Activated effector memory CD4-positive, alpha-beta T cell treated with anti-CD3 and anti-CD28 coated beads, Interleukin-2, amount 50 U/mL, for 16 hours (primary cell): ENCODE results near the gene MS4A6A.
"Not testable (repeated sequence)": the region's sequence is repeated elsewhere in the genome, so short reads cannot be mapped to it uniquely, and the experiment has no call there.

ENCODE experiments used
- DNase-seq: peaks from one replicate; pipeline ENCODE4 v3.0.0-alpha.2; 2020

The MS4A6A gene, protein sequence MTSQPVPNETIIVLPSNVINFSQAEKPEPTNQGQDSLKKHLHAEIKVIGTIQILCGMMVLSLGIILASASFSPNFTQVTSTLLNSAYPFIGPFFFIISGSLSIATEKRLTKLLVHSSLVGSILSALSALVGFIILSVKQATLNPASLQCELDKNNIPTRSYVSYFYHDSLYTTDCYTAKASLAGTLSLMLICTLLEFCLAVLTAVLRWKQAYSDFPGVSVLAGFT

DNA sequence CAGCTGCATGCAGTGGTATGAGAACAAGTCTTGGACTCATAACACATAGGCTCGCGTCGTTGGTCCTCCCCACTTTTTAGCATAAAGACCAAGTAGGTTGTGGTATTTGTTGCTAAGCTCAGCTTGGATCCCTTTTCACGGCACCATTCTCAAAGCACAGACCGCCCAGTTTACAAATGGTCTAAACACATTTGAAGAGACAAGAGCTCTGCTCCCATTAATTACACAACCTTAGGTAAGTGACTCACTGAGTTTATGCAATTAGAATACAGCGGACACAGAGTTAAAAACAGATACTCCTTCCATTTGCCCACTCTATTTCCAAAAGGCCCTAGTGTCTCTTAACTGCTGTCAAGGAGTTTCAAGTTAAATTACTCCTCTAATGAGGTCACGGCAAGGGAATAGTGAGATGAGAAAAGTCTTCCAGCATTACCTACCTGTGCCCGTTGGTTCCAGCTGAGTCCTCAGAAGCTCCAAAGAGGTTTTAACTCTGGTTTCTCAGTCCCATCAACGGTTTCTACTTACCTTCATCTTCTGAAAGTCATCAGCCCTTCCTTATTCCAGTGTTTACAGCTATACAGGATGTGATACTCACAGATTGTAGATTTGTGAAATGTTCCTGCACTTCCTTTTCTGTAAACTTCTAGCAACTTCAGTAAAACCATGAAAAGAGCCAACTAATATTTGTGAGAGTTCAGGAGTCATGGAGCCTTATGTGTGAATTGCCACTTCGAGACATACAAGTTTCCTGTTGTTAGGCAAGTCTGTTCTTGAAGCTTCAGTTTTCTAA, at the start of gene MS4A6A:
Gene MS4A6A (minus strand): TSS at position 543 of the 790 bp plus-strand sequence. CDS start 1,356 bp downstream, outside the sequence.
- DNase-seq: no peak

DNA sequence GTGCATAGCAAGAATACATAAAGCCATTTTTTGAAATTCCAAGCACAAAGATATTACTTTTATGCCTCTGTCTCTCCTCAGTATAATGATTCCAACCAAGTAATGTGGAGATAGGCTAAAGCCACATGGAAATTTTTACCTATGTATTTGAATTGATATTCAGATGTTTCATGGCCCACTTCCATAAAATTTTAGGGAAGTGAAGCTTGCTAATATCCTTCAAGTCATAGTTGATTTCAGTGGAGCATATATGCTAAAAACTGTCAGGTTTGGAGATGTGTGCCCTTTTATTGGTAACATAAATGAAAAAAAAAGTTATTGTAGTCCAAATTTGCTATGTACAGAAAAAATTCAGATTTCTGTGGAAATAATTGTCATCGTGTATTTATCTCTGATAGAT, 47.8 kb upstream of the MS4A6A start:
- DNase-seq: no peak

DNA sequence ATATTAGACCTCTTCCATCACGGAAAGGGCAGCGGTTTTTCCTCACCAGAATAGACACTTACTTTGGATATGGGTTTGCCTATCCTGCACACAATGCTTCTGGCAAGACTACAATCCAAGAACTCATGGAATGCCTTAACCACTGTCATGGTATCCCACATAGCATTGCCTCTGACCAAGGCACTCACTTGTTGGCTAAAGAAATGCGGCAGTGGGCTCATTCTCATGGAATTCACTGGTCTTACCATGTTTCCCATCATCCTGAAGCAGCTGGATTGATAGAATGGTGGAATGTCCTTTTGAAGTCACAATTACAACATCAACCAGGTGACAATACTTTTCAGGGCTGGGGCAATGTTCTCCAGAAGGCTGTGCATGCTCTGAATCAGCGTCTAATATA, 39.3 kb upstream of the MS4A6A start:
- DNase-seq: no peak

DNA sequence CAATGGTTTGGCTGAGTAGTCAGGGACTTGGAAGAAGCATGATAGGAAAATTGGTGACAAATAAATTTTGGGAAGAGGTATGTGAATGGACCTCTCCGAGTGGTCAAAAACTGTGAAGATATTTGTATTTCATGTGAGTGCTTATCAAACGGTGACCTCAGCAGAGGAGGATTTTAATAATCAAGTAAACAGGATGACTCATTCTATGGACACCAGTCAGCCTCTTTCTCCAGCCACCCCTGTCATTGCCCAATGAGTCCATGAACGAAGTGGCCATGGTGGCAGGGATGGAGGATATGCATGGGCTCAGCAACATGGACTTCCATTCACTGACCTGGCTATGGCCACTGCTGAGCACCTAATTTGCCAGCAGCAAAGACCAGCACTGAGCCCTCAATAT, 38.8 kb upstream of the MS4A6A start:
- no peak for DNase-seq

DNA sequence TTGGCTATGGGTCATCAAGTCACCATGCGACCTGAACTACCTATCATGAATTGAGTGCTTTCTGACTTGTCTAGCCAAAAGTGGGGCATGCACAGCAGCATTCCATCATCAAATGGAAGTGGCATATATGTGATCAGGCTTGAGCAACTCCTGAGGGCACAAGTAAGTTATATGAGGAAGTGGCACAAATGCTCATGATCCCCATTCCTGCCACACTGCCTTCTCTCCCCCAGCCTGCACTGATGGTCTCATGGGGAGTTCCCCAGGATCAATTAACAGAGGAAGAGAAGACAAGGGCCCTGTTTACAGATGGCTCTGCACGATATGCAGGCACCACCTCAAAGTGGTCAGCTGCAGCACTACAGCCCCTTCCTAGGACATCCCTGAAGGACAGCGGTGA, 38.3 kb upstream of the MS4A6A start:
- no peak for DNase-seq

DNA sequence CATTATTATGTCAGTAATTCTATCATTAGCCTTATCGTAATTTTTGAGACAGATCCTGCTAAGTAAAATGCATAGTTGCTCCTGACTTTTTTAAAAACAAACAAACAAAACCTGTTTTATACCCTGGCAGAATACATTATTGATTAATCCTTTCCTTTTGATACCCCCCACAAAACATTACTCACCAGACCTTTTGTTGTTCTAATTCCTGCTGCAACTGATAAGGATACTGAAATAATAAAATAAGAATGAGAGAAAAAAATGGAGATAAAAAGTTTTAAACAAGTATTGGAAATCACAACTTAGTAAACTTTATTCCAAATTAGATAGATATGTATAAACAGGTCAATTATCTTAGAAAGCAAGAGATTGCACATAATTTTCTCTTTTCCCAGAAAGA, 31.5 kb upstream of the MS4A6A start:
- DNase-seq: no peak

DNA sequence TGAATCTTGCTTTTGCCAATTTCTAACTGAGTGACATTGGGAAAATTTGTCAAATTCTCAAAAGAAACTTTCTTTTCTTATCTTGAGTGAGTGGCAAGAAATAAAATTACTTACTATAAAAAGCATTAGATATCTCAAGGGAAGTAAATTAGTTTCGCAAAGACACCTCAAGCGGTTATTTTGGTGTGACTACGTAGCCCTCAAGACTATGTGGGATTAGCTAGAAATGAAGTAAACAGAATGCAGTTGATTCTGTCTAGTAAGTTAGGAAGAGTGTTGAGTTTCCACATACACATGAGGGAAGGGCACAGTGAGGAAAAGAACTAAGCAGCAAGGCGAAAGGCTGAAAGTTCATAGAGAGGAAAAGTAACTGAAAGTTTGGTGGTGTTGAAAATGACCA, 28.3 kb upstream of the MS4A6A start:
- no peak for DNase-seq

DNA sequence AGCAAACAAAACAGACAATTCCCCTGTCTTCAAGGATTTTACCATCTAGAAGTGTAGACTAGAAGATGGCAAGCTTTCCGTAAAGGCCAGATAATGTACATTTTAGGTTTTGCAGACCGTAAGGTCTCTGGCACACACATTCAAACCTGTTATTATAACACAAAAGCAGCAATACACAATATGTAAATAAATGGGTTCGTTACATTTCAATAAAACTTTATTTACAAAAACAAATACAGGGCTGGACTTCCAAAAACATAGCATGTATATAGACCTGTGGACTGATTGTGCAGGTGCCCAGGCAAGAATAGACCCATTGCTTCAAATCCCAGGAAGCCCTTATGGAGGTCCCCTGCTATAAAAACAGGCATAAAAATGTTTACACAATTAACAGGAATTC, 27.1 kb upstream of the MS4A6A start:
- no peak for DNase-seq

DNA sequence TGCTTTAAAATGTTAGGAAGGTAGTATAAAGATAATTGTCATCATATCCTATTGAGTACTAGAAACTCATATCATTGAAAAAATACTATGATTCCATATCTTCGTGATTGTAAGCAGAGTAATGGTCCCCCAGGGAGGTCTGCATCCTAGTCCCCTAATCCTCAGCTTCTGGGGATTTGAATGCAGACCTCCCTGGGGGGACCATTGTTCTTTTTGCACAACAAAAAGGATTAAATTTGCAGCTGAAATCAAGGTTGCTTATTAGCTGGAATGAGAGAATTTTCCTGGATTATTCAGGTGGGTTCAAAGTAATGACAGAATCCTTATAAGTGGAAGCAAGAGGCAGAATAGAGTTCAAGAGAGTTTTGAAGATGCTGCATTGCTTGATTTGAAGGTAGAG, 26.1 kb upstream of the MS4A6A start:
- DNase-seq: no peak

DNA sequence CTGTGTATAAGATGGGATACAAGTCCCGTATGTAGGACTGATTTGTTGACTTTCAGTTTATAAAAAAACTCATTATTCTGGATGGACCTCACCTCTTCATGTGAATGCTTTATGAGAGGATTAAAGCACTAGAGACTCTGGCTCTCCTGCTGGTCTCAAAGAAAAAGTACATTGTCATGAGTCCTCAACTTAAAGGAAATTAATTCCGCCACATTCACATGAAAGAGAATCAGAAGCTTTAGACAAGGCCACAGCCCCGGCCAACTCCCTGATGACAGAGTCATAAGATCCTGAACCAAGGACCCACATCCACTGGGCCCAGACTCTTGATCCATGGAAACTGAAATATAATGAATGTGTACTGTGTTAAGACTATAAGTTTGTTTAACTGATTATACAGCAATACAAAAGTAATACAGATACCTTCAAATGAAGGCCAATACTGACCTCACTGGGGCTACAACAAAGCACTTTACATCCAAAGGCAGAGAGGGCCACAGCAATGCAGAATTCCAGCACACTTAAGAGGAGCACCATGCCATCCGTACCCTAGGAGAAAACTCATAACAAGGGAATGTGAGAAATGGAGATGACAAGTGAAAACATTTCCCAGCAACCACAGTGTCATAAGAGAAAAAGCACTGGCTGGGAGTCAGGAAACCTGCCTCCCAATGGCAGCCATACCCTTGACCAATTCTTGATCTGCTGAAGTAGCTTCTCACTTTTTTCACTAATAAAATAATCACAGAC, 25.4 kb upstream of the MS4A6A start:
- no peak for DNase-seq

DNA sequence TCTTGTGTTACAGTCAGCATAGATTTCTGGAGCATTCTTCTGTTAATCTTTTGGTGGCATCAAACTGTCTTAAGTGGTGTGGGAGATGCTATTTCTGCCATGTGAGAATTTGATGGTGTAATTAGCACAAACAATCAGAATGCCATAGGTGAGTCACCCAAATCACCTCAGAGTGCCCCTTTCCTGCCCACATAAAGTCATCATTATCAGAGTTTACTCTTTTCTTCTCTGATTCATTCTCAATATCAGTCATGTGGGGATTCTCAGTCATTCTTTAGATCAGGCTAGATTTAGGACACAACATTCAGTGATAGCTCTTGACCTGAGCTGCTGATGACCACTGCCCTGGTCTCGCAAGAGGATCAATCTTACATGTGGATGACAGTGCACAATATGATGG, 23.7 kb upstream of the MS4A6A start:
- DNase-seq: no peak

DNA sequence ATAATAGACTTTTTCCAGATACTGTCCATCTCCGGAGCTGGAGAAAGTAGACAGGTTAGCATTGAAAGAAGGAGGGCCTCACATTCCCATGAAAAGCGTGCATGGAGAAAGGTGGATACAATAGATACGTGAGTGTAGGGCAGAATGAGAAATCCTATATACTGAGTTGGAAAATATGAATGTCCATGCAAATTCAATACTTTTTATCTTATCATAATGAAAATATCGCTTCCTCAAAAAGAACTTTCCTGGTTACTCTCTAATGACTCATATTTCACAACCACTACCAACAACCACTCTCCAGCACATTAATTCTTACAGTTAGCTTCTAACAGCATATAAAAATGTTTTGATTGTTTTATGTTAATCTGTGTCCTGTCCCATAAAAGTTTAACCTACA, 22.0 kb upstream of the MS4A6A start:
- DNase-seq: no peak

DNA sequence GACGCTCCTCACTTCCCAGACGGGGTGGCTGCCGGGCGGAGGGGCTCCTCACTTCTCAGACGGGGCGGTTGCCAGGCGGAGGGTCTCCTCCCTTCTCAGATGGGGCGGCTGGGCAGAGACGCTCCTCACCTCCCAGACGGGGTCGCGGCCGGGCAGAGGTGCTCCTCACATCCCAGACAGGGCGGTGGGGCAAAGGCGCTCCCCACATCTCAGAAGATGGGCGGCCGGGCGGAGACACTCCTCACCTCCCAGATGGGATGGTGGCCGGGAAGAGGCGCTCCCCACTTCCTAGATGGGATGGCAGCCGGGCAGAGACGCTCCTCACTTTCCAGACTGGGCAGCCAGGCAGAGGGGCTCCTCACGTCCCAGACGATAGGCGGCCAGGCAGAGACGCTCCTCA, 18.5 kb upstream of the MS4A6A start:
- DNase-seq: not testable (repeated sequence)

DNA sequence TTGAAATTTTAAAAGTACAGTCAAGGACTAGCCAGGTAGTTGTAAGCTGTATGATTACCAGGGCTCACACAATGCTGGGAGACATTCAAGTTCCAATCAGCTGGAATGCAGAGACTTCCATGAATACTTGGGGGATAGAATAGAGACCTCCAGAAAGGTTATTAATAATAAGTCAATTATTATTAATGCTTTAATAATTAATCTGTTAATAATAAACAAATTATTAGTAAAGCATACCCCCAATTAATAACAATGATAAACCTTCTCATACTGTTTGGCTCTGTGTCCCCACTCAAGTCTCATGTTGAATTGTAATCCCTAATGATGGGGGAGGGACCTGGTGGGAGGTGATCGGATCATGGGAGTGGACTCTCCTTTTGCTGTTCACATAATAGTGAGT, 14.6 kb upstream of the MS4A6A start:
- DNase-seq: no peak

DNA sequence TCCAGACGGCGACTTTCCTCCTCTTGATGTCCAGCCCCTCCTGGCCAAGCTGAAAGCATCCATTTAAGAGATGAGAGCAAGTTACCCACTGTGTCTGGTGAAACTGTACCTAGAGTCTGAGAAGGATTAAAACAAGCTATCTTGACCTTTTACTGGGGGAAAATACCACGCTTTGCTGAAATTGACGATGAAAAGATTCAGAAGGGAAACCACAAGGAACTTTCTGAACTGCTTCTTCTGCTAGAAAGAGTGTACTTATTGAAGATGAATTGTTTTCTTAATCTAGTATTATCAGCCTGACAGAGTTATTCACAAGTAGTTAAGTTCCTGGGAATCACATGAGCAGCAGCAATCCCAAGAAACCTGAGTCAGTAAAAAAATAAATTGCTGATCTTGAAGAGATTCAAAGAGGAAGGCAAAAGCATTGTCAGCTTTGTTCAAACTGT, 13.1 kb upstream of the MS4A6A start:
- DNase-seq: no peak

DNA sequence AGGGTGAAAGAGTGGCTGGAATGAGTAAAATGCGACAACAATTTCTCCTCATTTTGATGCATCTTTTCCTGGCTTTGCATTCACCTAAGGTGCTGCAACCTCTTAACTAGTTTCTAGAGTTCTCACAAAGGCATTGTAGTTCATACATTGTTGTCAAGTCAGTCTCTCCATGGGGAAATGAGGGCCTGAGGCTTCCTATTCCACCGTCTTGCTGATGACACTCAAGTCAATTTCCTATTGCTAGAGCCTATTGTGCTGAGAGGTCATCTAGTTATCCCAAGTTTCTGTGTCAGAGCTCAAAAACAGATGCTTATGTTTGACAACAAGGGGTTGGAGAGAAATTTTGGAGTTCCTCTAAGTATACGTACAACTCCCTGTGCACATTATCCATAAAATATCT, 11.6 kb upstream of the MS4A6A start:
- no peak for DNase-seq

DNA sequence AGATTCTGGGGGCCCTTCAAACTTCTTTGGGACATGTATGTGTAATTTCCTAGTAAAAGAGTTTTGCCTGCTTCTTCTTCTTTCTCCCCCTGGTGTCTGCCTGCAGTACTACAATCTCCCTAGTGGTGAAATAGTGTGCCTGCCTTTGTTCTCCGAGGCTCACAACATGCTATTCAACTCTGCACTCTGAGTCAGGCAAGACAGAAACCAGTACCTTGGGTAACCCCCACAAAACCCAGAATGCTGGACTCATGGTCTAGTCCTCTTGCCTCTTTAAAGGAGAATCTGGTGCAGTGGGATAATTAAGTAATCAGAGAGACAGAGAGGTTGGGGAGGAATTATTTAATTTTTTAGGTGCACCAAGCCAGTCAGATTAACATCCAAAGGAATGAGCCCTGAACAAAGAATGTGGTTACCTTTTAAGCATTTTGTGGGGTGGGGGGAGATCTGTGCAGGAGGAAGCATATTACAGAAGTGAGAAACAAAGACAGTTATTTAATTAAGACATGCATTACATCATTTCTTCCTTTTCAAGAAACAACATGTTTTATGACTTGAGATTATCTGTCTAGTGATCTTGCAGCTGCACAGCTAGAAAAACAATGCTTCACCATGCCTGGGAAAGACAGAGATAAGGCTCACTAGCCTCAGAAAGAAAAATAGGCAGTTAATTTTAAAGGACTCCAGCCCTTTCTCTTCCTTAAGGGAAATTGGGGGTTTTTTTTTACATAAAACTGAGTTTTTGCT, 11.0 kb upstream of the MS4A6A start:
- DNase-seq: peak; percentile 76

DNA sequence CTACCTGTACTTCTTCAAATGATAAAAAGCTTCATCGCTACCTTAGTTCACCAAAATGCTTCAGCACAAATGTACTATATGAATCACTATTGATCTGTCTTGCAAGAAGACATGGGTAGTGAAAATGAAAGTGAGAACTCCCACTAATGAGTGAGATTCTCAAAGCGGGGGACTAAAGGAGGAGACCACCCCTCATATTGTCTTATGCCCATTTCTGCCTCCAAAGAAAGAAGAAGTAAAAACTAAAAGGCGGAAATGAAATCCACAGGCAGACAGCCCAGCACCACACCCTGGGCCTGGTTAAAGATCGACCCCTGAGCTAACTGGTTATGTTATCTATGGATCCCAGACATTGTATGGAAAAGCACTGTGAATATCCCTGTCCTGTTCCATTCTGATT, 9.7 kb upstream of the MS4A6A start:
- DNase-seq: not testable (repeated sequence)

DNA sequence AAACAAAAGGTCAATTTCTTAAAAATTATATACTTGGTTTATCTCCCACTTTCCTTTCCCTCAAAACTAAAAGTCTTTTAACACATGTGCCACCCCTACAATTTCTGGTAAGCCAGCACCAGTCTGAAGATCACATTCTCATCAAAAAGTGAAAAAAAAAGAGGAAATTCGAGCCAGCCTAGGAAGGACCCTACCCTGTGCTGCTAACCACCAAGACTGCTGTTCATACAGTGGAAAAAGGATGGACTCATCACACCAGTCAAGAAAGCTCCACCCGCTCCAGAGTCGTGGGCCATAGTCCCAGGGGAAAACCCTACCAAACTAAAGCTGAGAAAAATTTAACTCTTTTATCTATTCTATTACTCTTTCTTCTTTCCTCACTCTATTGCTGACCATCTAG, 5.6 kb upstream of the MS4A6A start:
- DNase-seq: not testable (repeated sequence)

DNA sequence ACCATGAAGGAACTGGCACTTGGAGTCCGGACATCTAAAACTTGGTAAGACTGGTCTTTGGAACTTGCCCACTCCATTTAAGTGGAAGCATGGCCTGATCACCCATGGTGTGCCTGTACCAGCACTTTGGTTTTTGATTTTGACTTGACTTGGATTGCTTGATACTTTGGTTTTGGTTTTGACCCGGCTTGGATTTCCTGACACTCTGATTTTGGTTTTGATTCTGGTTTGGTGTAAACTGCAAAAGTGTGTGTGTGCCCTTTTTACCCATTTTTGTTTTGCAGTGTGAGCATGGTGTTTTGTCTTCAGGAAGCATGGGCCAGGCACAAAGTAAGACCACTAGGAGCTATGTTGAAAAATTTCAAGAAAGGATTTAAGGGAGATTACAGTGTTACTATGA, 3.2 kb upstream of the MS4A6A start:
- DNase-seq: not testable (repeated sequence)

DNA sequence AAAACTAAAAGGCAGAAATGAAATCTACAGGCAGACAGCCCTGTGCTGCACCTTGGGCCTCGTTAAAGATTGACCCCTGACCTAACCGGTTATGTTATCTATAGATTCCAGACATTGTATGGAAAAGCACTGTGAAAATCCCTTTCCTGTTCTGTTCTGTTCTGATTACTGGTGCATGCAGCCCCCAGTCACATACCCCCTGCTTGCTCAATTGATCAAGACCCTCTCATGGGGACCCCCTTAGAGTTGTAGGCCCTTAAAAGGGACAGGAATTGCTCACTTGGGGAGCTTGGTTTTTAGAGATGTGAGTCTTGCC, 2.6 kb upstream of the MS4A6A start:
- DNase-seq: not testable (repeated sequence)

DNA sequence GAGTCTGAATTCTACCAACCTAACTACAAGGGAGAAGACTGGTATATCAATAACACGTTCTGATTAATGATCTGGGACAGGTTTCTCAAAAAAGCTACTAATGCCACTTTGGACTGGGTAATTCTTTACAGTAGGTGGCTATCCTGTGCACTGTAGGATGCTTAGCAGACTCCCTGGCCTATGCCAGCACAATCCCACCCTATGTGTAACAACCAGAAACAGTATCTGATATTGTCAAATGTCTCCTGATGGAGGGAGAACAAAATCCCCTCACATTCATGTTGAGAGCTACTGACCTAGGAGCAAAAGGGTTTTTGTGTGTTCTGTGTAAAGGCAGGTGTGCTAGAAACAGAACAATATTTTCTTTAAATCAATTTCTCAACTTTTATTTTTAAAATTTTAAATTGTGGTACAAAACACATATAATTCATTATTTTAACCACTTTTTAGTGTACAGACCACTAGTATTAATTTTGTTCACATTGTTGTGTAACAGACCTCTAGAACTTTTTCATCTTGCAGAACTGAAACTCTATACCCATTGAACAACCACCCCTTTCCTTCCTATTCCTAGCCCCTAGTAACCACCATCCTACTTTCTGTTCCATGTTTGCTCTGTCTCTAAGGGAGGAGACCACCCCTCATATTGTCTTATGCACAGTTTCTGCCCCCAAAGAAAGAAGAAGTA, 2.1 kb upstream of the MS4A6A start:
- no peak for DNase-seq
